Measurements from ENCODE around the gene DIP2C. TPM values are rescaled to one million over a fixed set of nuclear protein-coding genes. Genes with fewer than 3 reads are reported as not detected.

Gene DIP2C
- total RNA-seq, 1 donor from 2014 or later, result 10.1 TPM

DNA sequence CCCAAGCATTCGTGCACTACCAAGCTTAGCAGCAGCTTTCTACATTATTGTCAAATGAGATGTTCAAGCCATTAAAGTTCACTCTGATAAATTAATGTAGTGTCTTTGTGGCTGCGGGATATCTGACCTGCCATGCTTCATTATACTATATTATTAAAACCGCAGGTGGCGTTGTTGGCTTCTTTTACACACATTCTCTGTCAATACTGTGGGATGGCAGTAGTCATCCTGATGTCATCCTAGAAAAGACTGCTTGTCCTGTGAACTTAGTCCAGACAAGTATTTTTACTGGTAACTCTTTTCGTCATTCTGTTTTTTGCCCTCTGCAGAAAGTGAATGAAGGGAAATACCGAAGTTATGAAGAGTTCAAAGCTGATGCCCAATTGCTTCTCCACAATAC lies 450.4 kb downstream of the DIP2C start:
- no peak overlapping the region for H3K4me3 Mint-ChIP-seq
- no peak overlapping the region for H3K4me3 ChIP-seq
- peaks cover 6% of the 10 kb centered on the region for H3K4me1 Mint-ChIP-seq
- H3K4me2 ChIP-seq, result no peak overlapping the region
- H3K9me3 ChIP-seq (ENCODE audit: low read depth), result no peaks in the 10 kb centered on the region
- no peaks in the 10 kb centered on the region for H3F3A ChIP-seq (ENCODE audit: low read depth)
- H3K27ac Mint-ChIP-seq, result no peak overlapping the region
- no peaks in the 10 kb centered on the region for H3K27me3 ChIP-seq
- H3K9me3 Mint-ChIP-seq, result no peaks in the 10 kb centered on the region
- H3K27ac ChIP-seq, result no peak overlapping the region
- DNase-seq (ENCODE audit: low spot score), result no peak
- no peak overlapping the region for H2AFZ ChIP-seq (replicated peaks)
- no peaks in the 10 kb centered on the region for H4K20me1 ChIP-seq (ENCODE audit: low read depth)
- no peak overlapping the region for H3K9ac ChIP-seq
- H3K27me3 Mint-ChIP-seq (ENCODE audit: insufficient read depth, low read depth), result no peaks in the 10 kb centered on the region
- H3K4me1 ChIP-seq, result no peaks in the 10 kb centered on the region
- no peak for TF ChIP-seq EZH2 (IDR thresholded peaks at IDR 0.05)
- TF ChIP-seq, protein P1, sequence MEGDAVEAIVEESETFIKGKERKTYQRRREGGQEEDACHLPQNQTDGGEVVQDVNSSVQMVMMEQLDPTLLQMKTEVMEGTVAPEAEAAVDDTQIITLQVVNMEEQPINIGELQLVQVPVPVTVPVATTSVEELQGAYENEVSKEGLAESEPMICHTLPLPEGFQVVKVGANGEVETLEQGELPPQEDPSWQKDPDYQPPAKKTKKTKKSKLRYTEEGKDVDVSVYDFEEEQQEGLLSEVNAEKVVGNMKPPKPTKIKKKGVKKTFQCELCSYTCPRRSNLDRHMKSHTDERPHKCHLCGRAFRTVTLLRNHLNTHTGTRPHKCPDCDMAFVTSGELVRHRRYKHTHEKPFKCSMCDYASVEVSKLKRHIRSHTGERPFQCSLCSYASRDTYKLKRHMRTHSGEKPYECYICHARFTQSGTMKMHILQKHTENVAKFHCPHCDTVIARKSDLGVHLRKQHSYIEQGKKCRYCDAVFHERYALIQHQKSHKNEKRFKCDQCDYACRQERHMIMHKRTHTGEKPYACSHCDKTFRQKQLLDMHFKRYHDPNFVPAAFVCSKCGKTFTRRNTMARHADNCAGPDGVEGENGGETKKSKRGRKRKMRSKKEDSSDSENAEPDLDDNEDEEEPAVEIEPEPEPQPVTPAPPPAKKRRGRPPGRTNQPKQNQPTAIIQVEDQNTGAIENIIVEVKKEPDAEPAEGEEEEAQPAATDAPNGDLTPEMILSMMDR (IDR thresholded peaks at IDR 0.05), result no peak
- H3K36me3 ChIP-seq, result peaks cover 8% of the 10 kb centered on the region
- H3K36me3 Mint-ChIP-seq, result peaks cover 8% of the 10 kb centered on the region
- H3K79me2 ChIP-seq (ENCODE audit: low read depth), result no peaks in the 10 kb centered on the region

GRCh38 chr10:235915-236314 lies 453.6 kb downstream of the DIP2C start:
- Histone ChIP-seq H3K4me1 (no peaks in the 10 kb centered on the region), H4K20me1 (ENCODE audit: low read depth) (no peaks in the 10 kb centered on the region), H3K79me2 (ENCODE audit: low read depth) (no peaks in the 10 kb centered on the region), H3K27ac (no peak overlapping the region), H2AFZ (replicated peaks) (no peak overlapping the region), H3K9me3 (ENCODE audit: low read depth) (no peaks in the 10 kb centered on the region), H3K9ac (no peak overlapping the region), H3F3A (ENCODE audit: low read depth) (no peaks in the 10 kb centered on the region), H3K4me3 (no peak overlapping the region), H3K36me3 (peaks cover 8% of the 10 kb centered on the region), H3K4me2 (no peak overlapping the region), H3K27me3 (no peaks in the 10 kb centered on the region)
- TF ChIP-seq EZH2phosphoT487 (IDR thresholded peaks at IDR 0.05) (no peak), EZH2 (IDR thresholded peaks at IDR 0.05) (no peak)
- TF ChIP-seq, protein P1 (IDR thresholded peaks at IDR 0.05), result no peak
- no peak overlapping the region for H3K27ac Mint-ChIP-seq
- no peaks in the 10 kb centered on the region for H3K27me3 Mint-ChIP-seq (ENCODE audit: insufficient read depth, low read depth)
- H3K4me1 Mint-ChIP-seq, result peaks cover 7% of the 10 kb centered on the region
- no peak for DNase-seq (ENCODE audit: low spot score)
- H3K36me3 Mint-ChIP-seq, result peaks cover 14% of the 10 kb centered on the region
- no peak overlapping the region for H3K4me3 Mint-ChIP-seq
- no peaks in the 10 kb centered on the region for H3K9me3 Mint-ChIP-seq

GRCh38 chr10:234708-235406 lies 454.6 kb downstream of the DIP2C start:
- no peak overlapping the region for H3K4me3 Mint-ChIP-seq
- no peaks in the 10 kb centered on the region for H3K27me3 Mint-ChIP-seq (ENCODE audit: insufficient read depth, low read depth)
- H3K36me3 Mint-ChIP-seq, result peaks cover 14% of the 10 kb centered on the region
- no peaks in the 10 kb centered on the region for H3K27me3 ChIP-seq
- H3K79me2 ChIP-seq (ENCODE audit: low read depth), result no peaks in the 10 kb centered on the region
- no peaks in the 10 kb centered on the region for H3F3A ChIP-seq (ENCODE audit: low read depth)
- no peak overlapping the region for H3K27ac ChIP-seq
- H3K9me3 ChIP-seq (ENCODE audit: low read depth), result no peaks in the 10 kb centered on the region
- H3K27ac Mint-ChIP-seq, result no peak overlapping the region
- H3K4me3 ChIP-seq, result no peak overlapping the region
- no peak for DNase-seq (ENCODE audit: low spot score)
- no peaks in the 10 kb centered on the region for H3K9me3 Mint-ChIP-seq
- H3K9ac ChIP-seq, result no peak overlapping the region
- no peaks in the 10 kb centered on the region for H3K4me1 ChIP-seq
- no peaks in the 10 kb centered on the region for H4K20me1 ChIP-seq (ENCODE audit: low read depth)
- H2AFZ ChIP-seq (replicated peaks), result no peak overlapping the region
- H3K4me2 ChIP-seq, result no peak overlapping the region
- peaks cover 7% of the 10 kb centered on the region for H3K4me1 Mint-ChIP-seq
- peaks cover 8% of the 10 kb centered on the region for H3K36me3 ChIP-seq
- TF ChIP-seq, protein P1 (IDR thresholded peaks at IDR 0.05), result no peak
- TF ChIP-seq EZH2 (IDR thresholded peaks at IDR 0.05) (no peak), EZH2phosphoT487 (IDR thresholded peaks at IDR 0.05) (no peak)

Measured in neural progenitor cell (in vitro differentiated cells).